ENCODE results near the gene OR9A4.

DNA sequence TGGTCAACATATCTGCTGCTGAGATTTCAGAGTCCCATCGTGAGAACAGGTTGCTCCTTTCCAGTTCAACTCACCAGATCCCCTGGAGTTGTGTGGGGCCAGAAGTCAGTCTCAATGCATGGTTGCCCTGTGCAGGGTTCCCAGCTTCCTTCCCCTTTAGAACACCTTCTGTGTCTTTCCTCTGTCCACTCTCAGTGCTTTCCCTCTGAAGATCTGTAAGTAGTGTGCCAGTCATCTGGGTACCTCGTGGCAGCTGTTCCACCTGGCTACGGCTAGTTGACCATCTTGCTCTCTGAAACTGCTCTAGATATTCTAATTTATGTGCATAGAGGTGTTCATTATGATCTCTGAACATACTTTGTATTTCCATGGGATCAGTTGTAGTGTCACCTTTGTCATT, 38.8 kb upstream of the OR9A4 start:
- TF ChIP-seq, protein P1, sequence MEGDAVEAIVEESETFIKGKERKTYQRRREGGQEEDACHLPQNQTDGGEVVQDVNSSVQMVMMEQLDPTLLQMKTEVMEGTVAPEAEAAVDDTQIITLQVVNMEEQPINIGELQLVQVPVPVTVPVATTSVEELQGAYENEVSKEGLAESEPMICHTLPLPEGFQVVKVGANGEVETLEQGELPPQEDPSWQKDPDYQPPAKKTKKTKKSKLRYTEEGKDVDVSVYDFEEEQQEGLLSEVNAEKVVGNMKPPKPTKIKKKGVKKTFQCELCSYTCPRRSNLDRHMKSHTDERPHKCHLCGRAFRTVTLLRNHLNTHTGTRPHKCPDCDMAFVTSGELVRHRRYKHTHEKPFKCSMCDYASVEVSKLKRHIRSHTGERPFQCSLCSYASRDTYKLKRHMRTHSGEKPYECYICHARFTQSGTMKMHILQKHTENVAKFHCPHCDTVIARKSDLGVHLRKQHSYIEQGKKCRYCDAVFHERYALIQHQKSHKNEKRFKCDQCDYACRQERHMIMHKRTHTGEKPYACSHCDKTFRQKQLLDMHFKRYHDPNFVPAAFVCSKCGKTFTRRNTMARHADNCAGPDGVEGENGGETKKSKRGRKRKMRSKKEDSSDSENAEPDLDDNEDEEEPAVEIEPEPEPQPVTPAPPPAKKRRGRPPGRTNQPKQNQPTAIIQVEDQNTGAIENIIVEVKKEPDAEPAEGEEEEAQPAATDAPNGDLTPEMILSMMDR (IDR thresholded peaks at IDR 0.05; ENCODE audit: low read depth, low read length, poor library complexity, severe bottlenecking) = no peak
- TF ChIP-seq EZH2phosphoT487 (IDR thresholded peaks at IDR 0.05; ENCODE audit: borderline replicate concordance, low read length) = no peak
